Stimulated activated CD4-positive, alpha-beta T cell treated with anti-CD3 and anti-CD28 coated beads, TNF-alpha, amount 100 ng/mL, for 1 hour (primary cell): Measurements from ENCODE around the gene KDR.

Experiments used
- DNase-seq, 3 donors: peaks; one replicate each; pipeline ENCODE4 v3.0.0-alpha.2; 2020; ENCODE audit warnings: low read depth in 3 of 3, low spot score in 1 of 3

KDR gene

DNA sequence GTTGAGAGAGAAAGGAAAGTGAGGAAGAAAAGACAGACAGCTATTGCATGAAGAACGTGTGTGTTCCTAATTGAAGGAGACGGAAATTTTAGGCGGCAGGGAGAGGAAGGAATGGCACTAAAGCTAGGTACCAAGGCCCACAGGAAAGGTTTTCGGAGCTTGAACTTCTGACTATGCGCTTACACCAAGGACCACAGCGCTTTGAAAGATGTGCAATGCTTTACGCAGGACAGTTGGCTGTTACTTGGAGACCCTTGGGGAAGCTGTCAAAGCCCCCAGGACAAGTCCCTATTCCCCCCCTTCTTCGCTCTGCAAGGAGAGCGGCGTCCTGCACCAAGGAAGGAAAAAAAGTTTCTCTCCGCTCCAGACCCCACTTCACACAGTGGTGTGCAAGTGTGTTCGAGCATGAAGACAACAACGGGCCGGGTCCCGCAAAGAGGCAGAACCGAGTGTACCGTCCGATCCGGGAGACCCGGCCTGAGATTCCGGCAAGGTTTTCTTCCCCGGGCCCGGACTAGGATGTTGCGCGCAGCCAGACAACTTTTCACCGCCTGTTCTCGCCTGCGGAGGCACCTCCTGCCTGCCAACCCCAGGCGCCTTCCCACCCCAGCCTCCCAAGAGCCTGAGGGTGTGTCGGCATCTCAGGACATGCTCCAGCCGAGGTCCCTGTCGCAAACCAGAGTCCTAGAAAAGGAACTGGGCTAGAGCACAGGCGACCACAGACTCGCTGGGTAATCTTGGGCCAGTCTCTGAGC is 896 bp downstream of the KDR start:
- no peak for DNase-seq

DNA sequence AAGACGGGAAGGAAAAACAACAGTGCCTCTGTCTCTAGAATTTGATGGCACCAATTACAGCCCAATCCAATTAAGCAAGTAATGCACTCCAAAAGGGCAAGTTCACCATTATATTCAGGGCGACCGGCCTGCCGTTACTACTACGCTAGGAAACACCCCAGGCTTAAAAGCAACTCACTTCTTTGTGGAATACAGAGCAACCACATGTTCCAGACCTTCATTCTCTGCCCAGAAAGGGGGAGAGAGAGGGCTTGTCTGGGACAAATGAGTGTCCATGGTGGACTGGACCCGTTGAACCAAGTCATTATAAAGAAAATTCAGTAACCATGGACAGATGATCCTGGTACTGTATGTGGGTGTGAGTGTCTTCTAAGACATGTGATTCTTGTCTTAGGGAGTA is 1.6 kb downstream of the KDR start:
- no peak for DNase-seq

DNA sequence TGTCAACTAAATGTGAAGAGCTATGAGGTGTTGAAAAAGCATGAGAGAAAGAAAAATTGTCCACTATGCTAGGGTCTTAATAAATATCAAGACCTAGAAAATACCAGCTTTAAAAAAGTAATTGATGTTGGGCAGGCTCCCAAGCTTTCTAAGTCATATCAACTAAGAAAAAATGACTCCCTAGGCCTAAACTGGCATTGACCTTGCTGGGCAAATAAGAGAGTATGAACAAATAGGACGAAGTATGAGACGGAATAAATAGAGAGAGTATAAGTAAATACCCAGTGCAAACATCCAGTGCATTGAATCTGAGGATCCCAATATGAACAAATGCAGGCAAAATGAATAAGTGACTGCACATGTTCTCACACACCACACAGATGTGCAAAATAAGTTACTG is 3.2 kb downstream of the KDR start:
- DNase-seq: no peak

DNA sequence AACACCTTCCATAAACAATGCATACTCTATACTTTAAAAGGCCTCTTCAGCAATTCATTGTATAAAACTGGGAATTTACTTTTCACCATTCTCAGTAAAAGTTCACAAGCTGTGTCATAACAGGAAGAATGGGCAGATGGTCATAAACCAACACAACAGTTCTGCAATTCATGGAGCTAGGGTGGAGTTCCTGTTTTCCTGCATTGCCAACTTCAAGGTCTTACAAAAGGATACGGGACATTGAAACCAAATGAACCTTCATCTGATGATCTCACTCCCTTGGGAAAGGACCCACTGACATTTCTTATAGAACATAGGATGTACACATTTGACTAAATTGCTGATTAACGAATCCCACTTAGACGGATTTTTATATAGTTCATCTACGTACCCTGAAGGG is 4.1 kb downstream of the KDR start:
- no peak for DNase-seq

DNA sequence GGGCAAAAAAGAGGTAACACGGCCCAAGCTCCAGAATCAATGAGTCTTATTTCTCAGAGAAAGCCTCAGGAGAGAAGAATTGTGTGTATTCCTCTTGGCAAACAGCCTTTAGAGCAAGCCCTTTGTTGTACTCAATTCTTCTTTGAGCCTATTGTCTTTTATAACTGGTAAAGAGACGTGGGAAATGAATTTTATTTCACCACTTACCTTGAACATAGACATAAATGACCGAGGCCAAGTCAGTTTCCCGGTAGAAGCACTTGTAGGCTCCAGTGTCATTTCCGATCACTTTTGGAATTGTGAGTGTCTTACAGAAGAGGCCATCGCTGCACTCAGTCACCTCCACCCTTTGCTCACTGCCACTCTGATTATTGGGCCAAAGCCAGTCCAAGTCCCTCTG is 7.0 kb downstream of the KDR start:
- no peak for DNase-seq

DNA sequence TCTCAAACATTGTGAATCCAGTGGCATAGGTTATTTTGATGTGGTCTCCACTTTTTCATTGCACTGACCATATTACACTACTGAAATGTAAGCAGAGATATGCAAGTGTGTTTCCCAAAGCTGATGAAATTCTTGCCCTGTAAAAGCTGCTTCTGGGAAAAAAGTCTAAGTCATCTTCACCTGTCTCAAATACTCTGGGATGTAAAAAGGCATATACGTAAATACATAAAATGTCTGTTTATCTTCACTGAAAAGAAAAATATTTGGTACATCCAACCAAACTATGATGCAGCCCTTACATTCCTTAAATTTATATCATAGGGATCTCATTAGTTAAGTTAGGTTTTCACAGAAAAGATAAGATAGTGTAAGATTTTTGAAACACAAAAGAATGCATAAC is 7.9 kb downstream of the KDR start:
- DNase-seq: no peak

DNA sequence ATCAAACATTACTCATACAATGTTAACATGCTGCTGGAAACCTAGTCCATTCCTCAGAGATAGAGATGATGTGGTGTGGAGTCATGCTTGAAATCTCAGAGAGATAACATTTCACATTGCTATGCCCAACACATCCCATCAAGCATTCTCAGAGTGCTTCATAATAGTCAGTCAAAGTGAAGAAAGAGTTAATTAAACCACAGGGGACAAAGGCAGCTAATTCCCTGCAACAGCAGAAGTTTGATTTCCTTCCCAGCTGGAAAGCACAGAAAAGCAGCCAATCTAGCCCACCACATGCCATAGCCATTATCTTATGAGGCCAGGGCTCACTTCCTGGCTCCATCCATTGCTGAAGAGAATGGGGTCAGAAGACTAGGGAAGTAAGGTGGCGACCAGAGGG is 8.9 kb downstream of the KDR start:
- DNase-seq: no peak

DNA sequence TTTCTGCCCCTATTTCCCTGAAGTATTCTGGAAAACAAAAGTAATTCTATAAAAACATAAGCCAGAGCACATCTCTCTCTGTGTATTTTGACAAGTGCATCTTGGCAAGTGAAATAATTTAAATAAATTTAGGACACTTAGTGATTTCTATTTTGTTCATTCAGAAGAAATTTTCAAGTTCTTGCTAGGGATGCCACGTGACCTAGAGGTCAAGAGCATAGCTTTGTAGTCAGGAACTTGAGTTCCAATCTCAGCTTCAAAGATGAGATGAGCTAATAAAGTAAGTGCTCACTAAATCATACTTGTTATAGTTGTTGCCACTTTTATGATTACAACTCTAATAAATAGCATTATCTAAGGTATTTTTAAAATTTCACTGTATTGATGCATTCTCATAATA is 13.8 kb downstream of the KDR start:
- DNase-seq: no peak

DNA sequence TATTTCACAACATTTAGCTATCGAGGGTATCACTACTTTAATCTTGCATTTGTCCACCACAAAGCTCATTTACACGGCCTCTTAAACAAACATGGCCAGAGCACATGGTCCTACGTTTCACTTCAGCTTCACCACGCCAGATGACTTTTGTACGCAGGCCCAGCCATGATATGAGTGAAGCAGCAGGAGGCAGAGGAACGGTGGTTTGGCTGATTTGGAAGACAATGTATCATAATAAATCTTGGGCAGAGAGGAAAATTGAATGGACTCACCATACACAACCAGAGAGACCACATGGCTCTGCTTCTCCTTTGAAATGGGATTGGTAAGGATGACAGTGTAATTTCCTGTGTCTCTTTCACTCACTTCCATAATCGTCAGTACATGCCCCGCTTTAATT is 15.3 kb downstream of the KDR start:
- DNase-seq: no peak

DNA sequence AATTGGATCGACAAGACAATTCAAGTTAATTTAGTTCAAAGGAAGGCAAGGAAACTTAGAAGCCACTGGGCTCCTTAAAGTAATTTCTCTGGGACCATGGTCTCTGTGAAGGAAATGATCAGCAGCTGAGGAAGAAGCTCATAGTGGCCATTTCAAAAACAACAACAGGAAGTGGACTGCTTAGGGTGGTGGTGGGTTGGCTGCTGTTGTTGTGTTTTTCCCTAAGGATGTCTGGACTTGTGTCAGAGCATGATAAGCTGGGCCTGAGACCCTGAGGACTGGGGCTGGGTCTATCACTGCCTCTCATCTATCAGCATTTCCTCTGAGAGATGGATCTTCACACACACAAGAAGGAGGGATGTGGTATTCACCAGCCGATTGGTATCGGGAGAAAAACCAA is 18.3 kb downstream of the KDR start:
- no peak for DNase-seq

DNA sequence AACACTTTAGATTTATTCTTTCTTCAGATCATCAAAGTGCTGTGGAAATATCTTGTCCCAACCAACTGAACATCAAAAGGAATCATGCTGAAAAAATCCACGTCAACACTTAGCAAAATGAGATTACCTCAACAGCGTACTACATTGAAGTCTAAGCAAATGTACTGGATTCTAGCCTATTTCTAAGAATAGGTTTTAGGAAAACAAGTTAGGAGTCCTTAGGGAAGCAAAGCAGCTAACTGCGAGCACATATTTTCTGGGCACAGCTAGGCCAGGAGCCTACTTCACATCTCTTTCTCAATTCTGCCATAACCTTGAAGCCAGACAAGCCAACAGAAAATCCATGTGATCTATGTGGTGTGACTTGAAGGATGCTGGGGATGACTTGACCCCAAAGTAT is 22.2 kb downstream of the KDR start:
- DNase-seq: no peak

DNA sequence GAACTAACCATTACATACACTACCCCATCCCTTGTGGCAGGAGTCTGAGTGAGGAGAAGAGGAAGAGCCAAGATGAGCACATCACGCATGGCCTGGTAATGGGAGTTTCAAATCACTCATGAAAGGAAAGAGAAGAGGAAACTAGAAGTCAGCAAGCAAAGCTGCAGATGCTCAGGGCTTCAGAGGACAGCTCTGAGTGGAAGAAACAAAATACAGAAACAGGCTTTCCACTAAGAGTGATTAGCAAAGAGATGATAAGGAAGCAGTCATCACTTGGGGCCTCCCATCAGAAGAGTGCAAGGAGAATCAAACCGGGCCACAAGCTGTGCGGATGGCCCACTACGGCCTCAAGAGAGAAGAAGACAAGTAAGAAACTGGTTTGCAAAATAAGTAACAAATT is 25.6 kb downstream of the KDR start:
- no peak for DNase-seq

DNA sequence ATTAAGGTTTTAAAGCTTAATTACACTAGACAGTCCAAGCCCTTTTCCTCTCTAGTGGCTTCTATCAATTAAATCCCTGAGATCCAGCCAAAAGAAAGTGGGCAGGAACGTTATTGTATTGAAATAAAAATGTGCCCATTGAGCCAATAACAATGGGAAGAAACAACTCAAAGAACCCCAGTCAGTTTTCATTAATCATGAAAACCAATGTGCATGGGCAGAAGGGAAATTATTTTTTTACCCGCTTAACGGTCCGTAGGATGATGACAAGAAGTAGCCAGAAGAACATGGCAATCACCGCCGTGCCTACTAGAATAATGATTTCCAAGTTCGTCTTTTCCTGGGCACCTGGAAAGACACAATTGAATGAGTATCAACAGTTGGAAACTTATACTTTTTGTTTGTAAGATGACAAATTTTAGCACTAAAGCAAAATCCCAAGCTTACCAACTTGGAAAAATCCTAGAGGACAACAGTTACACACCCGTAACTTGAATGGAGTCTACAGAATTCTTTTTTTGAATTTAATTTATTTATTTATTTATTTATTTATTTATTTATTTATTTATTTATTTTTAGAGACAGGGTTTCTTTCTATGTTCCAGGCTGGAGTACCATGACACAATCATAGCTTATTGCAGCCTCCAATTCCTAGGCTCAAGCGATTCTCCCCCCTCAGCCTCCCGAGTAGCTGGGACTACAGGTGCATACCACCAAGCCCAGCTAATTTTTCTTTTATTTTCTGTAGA is 26.8 kb downstream of the KDR start:
- no peak for DNase-seq

DNA sequence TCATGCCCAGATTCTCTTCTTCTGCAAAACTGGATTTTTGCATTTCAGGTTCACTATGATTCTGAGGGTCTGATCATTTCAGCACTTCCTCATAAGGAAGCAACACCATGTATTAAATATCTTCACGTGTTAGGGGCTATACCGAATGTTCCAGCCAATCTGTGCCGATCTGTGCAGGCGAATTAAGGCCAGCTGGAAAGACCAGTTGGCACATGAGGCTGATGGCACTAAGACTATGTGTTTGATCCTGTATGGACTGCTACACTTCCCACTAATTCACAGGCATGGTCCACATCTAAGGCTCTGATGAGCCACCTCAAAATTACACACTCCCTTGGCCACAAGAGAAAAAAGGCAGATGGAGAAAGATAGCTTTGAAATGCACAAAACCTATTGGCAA is 28.8 kb downstream of the KDR start:
- no peak for DNase-seq

DNA sequence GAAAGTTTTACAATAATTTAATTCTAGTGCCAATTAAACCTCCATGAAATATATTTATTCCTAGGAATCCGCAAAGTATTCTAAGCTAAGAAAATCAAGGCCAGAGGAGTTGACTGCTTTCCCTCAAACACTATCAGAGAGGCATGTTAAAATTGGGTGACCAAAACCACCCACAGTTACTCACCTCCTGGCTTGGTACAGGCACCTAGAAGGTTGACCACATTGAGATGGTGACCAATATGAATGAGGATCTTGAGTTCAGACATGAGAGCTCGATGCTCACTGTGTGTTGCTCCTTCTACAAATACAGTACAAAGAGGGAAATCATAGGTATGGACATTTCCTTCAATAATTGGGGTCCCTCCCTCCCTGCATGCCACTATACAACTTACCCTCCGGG is 29.4 kb downstream of the KDR start:
- no peak for DNase-seq

DNA sequence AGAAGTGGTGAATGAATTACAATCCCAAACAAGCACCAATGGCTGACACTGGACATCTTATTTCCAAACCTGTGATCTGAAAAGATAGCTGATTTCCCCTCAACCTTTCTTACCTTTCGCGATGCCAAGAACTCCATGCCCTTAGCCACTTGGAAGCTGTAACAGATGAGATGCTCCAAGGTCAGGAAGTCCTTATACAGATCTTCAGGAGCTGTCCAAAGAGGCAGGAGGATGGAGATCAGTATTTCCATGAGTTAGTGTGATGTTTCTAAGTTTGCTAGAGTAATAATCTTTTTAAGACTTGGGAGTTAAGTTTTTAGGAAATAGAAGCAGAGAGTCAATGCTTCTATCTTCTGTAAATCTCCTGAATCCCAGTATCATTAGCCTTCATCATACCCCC is 32.9 kb downstream of the KDR start:
- DNase-seq: no peak

DNA sequence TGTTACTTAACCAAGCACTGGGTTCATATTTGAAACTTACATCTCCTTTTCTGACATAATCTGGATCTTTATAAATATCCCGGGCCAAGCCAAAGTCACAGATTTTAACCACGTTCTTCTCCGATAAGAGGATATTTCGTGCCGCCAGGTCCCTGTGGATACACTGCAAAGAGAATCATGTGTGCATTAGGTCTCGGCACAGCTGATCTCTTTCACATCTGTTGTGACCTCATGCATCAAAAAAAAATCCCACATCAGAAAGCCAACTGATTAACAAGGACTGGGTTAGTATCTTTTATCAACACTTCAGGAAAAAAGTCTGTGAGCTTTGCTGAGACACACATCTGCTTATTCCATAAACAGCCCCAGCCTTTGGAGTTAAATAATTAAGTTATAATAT is 35.5 kb downstream of the KDR start:
- no peak for DNase-seq

DNA sequence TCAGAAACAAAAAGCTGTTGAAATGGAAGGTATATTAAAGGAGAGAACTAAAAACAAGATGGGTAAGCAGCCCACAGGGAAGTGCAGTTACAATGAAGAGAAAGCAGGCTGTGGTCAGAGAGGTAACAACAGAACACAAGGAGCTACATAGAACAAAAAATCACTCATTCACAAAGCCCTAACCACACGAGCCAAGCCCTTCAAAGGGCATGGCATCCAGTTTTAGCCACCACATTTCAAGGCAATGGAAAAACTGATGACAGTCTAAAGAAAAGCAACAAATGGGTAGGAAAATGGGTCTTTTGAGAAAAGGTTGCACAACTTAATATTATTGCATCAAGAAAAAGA is 37.5 kb downstream of the KDR start:
- no peak for DNase-seq

DNA sequence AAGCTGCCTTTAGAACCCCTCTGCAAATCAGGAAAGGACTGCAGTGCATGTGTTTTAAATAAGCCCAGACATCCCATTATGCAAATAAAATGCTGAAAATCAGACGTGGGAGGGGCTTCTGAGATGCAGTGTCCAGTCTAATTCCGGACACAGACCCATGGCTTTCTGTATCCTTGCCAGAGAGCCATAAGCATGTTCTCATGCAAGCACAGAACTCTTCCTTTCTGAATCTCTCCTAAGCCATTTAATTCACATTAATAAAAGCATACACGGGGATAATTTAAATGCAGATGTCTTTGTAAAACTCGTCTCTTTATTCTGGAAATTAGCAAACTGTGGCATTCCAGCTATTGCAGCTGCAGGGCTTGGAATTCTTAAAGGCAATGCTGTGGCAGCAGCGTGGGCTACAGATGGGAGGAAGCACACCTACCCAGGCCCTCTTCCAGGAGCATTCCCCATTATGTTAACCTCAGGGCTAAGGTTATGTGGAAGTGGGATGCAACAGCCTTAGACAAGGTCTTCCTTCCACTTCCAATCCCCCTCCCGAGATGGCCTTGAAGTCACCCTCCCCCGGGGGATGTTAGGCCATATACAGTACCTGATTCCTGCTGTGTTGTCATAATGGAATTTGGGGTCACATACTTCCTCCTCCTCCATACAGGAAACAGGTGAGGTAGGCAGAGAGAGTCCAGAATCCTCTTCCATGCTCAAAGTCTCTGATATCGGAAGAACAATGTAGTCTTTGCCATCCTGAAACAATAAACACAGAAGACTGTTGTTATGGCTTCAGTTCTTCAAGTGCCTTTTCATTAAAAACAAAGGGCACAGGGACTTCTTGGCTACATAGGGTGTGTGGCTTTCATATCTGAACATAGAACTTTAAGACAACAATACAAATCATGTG is 38.1 kb downstream of the KDR start:
- DNase-seq: no peak

DNA sequence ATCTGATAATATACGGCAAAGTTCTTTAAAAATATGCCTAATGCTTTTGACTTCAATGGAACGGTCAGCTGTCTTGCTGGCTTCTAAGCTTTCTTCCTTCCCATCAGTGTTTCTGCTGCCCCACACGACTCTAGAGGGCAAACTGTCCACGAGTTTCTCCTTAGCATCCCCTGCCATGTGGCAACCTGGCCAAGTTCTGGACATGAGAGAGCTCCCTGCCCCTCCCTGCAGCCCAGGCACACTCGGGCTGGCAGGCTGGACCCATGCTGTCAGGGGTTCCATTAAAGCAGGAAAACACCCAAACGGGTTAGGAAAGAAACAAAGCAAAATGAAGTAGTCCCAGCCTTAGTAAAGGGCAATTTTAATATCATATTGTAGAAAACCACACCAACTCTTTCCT is 38.8 kb downstream of the KDR start:
- DNase-seq: no peak

DNA sequence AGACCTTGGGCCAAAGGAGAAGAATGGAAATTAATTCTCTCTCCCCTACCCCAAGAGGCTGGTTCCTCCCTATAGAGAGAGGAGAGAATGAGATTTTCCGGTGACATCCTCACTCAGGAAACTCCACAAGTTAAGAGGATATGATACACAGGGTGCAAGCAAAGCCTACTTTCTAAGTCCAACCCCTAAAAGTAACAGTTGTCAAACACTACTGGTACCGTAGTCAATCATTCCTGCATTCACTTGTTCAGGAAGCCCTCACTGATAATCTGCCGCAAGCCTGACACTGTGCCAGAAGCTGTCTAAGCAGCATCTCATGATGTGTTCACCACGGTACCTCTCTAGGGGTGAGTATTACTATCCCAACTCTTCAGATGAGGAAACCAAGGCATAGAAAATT is 41.7 kb downstream of the KDR start:
- DNase-seq: no peak

DNA sequence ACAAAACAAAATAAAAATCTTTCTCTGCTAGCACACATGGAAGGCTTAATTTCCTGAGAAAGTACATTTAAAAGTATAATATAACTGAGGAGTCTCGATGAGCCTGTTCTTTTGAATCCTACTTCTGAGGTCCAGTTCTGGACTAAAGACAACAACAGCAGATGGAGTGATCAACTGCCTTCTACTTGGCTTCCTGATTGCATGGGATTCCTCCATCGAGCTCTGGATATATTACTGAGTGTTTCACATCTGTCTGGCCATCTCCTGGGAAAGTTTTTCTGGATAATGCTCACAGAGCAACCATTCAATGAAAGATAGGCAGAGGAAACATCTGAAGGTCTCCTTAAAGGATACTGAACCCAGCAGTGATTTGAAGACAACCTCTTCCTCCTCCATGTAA is 42.6 kb downstream of the KDR start:
- DNase-seq: no peak
